Subcutaneous adipose tissue (tissue), 4 donors: ENCODE data around the gene CELF3. TPM values are rescaled to one million over a fixed set of nuclear protein-coding genes. Genes with fewer than 3 reads are reported as not detected.

Source experiments
- CTCF ChIP-seq: fragments of 450-650 bp; IDR thresholded peaks from one replicate; pipeline ENCODE4 v1.5.1; 2016; ENCODE audit warnings: low read depth, mild to moderate bottlenecking, control low read depth, antibody characterized with exemption, moderate library complexity
- total RNA-seq, 4 donors: library from RNA; depleted of rRNA; stranded (reverse); fragments of >200 nt; gene quantifications; one replicate each; pipeline ENCODE4 v1.1.0, GENCODE V29; 2016

Gene CELF3
- total RNA-seq, 4 donors from 2014 or later: not detected

- TF ChIP-seq CTCF: no peak
Measured at GRCh38 chr1:151741516-151741915, 24.9 kb upstream of the CELF3 start.

- no peak for TF ChIP-seq CTCF
Measured at GRCh38 chr1:151739590-151740355, 23.2 kb upstream of the CELF3 start.

GRCh38 chr1:151737479-151737878, 20.9 kb upstream of the CELF3 start:
- no peak for TF ChIP-seq CTCF

- TF ChIP-seq CTCF: no peak
Measured at GRCh38 chr1:151737026-151737425, 20.4 kb upstream of the CELF3 start.

GRCh38 chr1:151733126-151733525, 16.5 kb upstream of the CELF3 start:
- TF ChIP-seq CTCF: no peak

- no peak for TF ChIP-seq CTCF
Measured at GRCh38 chr1:151729966-151730291, 13.3 kb upstream of the CELF3 start.

- TF ChIP-seq CTCF: no peak
Measured at GRCh38 chr1:151729157-151729965, 12.8 kb upstream of the CELF3 start.
